ENCODE results near the gene UBE2M. TPM values are rescaled to one million over a fixed set of nuclear protein-coding genes. Genes with fewer than 3 reads are reported as not detected.

The UBE2M gene
- polyA plus RNA-seq, 1 of the 3 experiments (the other 2 are of a cell fraction) = 135 TPM

DNA sequence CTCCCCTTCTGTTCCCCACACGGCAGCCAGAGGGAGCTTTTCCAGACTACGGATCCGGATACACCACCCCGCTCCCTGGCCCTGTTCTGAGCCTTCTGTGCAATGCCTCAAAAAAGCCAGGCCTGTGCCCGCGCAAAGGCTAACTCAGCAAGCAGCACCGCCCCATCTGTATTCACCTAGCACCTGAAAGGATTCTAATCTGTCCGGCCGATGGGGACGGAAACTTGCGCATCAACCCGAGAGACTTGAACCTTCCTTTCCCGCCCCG is 39.4 kb downstream of the UBE2M start (continued):
- no peak for TF ChIP-seq USF2 (IDR thresholded peaks at IDR 0.05; ENCODE audit: borderline replicate concordance, low read depth, low read length)
- no peak for TF ChIP-seq FOXM1 (IDR thresholded peaks at IDR 0.05; ENCODE audit: low read depth)
- peak; percentile 39 for TF ChIP-seq RAD21 (IDR thresholded peaks at IDR 0.05; ENCODE audit: low read length)
- no peak for TF ChIP-seq EP300 (IDR thresholded peaks at IDR 0.05; ENCODE audit: borderline replicate concordance in 1 of 2, low read depth in 1 of 2, low read length in 1 of 2)
- TF ChIP-seq FOXJ3 (CRISPR knock-in tag; IDR thresholded peaks at IDR 0.05) = no peak
- TF ChIP-seq SMC3 (IDR thresholded peaks at IDR 0.05; ENCODE audit: low read depth, low read length) = peak; percentile 41; the same call in 1 of the 2 replicates
- TF ChIP-seq CHD2 (IDR thresholded peaks at IDR 0.05; ENCODE audit: low read length, partially characterized antibody) = no peak
- no peak for TF ChIP-seq RCOR1 (IDR thresholded peaks at IDR 0.05; ENCODE audit: low read length)
- TF ChIP-seq, protein P1, sequence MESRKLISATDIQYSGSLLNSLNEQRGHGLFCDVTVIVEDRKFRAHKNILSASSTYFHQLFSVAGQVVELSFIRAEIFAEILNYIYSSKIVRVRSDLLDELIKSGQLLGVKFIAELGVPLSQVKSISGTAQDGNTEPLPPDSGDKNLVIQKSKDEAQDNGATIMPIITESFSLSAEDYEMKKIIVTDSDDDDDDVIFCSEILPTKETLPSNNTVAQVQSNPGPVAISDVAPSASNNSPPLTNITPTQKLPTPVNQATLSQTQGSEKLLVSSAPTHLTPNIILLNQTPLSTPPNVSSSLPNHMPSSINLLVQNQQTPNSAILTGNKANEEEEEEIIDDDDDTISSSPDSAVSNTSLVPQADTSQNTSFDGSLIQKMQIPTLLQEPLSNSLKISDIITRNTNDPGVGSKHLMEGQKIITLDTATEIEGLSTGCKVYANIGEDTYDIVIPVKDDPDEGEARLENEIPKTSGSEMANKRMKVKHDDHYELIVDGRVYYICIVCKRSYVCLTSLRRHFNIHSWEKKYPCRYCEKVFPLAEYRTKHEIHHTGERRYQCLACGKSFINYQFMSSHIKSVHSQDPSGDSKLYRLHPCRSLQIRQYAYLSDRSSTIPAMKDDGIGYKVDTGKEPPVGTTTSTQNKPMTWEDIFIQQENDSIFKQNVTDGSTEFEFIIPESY (IDR thresholded peaks at IDR 0.05; ENCODE audit: borderline replicate concordance, low read depth) = no peak
- TF ChIP-seq NRF1 (IDR thresholded peaks at IDR 0.05; ENCODE audit: low read depth, low read length) = 0 out of 2 replicates have a peak, but pooled peaks have one; percentile 6
- no peak for TF ChIP-seq YY1 (IDR thresholded peaks at IDR 0.05; ENCODE audit: low read depth)
- no peak for TF ChIP-seq GATA2 (CRISPR knock-in tag; IDR thresholded peaks at IDR 0.05)

GRCh38 chr19:58518256-58519086 is 39.9 kb downstream of the UBE2M start:
- Histone ChIP-seq H3K4me2 (peak overlapping the region; percentile 98), H3K9me3 (no peaks in the 10 kb centered on the region), H3K27ac (ENCODE audit: low read depth in 2 of 2, low read length in 1 of 2) (peak overlapping the region; percentile 92 to 97), H3K9me2 (no peaks in the 10 kb centered on the region), H3K79me2 (ENCODE audit: insufficient read depth) (peaks cover 57% of the 10 kb centered on the region), H3K9ac (peak overlapping the region; percentile 93), H3K36me3 (replicated peaks in 1 of 2; ENCODE audit: control insufficient read depth in 1 of 2, insufficient read depth in 2 of 2, low read length in 1 of 2) (peaks cover 6 to 19% of the 10 kb centered on the region in 2 experiments), H3K4me3 (ENCODE audit: low read depth in 2 of 2, low read length in 1 of 2) (peak overlapping the region; percentile 75 to 83), H4K20me1 (ENCODE audit: insufficient read depth) (no peaks in the 10 kb centered on the region; the same call in 1 of the 2 replicates), H3K4me1 (ENCODE audit: control insufficient read depth in 1 of 2, insufficient read depth in 2 of 2, low read depth in 1 of 2, low read length in 1 of 2) (peaks cover 0 to 36% of the 10 kb centered on the region in 2 experiments; a peak in 1 of 4 replicates), H3K27me3 (ENCODE audit: insufficient read depth) (no peaks in the 10 kb centered on the region), H2AFZ (ENCODE audit: low read depth) (no peak overlapping the region), H3F3A (replicated peaks; ENCODE audit: insufficient read depth) (peaks cover 19% of the 10 kb centered on the region)
- 5% methylated on average over 15 of the region's 22 CpGs for WGBS (ENCODE audit: low lambda C conversion rate)
- TF ChIP-seq EP300 (IDR thresholded peaks at IDR 0.05; ENCODE audit: borderline replicate concordance in 1 of 2, low read depth in 1 of 2, low read length in 1 of 2) (no peak), SMC3 (IDR thresholded peaks at IDR 0.05; ENCODE audit: low read depth, low read length) (no peak), TEAD4 (IDR thresholded peaks at IDR 0.05; ENCODE audit: borderline replicate concordance, insufficient read depth) (no peak), GABPA (IDR thresholded peaks at IDR 0.05; ENCODE audit: low read depth) (no peak)
- TF ChIP-seq, protein P2, sequence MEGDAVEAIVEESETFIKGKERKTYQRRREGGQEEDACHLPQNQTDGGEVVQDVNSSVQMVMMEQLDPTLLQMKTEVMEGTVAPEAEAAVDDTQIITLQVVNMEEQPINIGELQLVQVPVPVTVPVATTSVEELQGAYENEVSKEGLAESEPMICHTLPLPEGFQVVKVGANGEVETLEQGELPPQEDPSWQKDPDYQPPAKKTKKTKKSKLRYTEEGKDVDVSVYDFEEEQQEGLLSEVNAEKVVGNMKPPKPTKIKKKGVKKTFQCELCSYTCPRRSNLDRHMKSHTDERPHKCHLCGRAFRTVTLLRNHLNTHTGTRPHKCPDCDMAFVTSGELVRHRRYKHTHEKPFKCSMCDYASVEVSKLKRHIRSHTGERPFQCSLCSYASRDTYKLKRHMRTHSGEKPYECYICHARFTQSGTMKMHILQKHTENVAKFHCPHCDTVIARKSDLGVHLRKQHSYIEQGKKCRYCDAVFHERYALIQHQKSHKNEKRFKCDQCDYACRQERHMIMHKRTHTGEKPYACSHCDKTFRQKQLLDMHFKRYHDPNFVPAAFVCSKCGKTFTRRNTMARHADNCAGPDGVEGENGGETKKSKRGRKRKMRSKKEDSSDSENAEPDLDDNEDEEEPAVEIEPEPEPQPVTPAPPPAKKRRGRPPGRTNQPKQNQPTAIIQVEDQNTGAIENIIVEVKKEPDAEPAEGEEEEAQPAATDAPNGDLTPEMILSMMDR (IDR thresholded peaks at IDR 0.05) = peak; percentile 49; the same call in 1 of the 2 replicates
- CTCF ChIA-PET = interaction anchor here (0.8 to 4.7 kb wide), 31 partner anchors 10 to 191 kb away, joined by 3 to 81 read pairs (median 5); partner anchors contain the start of genes CHMP2A, TRIM28, UBE2M and ZNF446
- DNase-seq = peak; percentile 39
- POLR2A ChIA-PET = interaction anchor here (1.0 to 3.8 kb wide), 8 partner anchors 20 to 192 kb away, joined by 3 to 49 read pairs (median 11); partner anchors contain the start of genes CHMP2A, RPS5, TRIM28 and UBE2M
